Ovary (tissue), 3 donors: ENCODE measurements around the gene IFIT5.

Experiments used
- CTCF ChIP-seq, 3 donors: fragments of 450-650 bp in 2 of 3; fragments of 200-600 bp in 1 of 3; IDR thresholded peaks; one replicate each; pipeline versions ENCODE4 v1.5.1 to v1.8.0; 2016 to 2022; ENCODE audit warnings: antibody characterized with exemption in 3 of 3, mild to moderate bottlenecking in 1 of 3
- EP300 ChIP-seq: sonication (generic); formaldehyde crosslinking; IDR thresholded peaks from one replicate; pipeline ENCODE4 v1.6.1; 2017; ENCODE audit warnings: antibody characterized with exemption
- POLR2A ChIP-seq: fragments of 450-650 bp; IDR thresholded peaks from one replicate; pipeline ENCODE4 v1.6.1; 2017; ENCODE audit warnings: antibody characterized with exemption, mild to moderate bottlenecking, moderate library complexity
- donor health status: DM: no; HTN: no; CAD: no.

DNA sequence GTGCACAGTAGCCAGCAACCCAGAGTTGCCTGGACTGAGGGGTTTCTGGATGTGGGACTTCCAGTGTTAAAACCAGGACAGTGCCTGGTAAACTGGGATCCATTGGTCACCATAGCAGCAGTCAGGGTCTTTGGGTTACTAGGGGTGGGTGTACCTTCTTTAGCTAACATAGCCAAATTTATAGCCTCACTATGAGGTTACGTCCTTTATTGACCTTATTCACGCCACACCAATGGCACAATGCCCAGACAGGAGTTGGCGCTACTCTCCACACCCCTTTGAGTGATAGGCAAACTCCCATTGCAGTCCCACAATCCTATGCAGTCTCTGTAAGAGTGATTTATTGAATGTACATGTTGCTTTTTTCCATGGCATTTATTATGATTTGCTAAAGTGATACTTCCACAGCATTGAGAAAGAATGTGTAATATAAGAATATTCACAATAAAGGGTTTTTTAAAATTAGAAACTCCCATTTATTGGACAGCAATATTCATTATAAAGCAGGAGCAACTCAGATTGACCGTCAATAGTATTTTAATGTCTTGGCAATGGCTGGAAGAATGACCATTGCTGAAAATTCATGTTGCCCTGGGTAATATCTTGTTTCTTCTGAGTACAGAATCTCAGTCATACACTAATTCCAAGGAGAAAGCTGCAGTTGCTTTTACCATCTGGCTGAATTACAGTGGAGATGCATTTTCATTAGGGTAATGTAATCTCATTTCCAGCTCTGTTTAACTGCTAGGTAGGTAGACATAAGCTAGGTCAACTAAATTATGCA lies 26.1 kb downstream of the IFIT5 start:
- no peak for TF ChIP-seq CTCF (IDR thresholded peaks at IDR 0.05)
- TF ChIP-seq EP300, result no peak
- TF ChIP-seq POLR2A, result no peak
